Naive thymus-derived CD4-positive, alpha-beta T cell (primary cell): ENCODE results near the gene CYB5R4. TPM values are rescaled to one million over a fixed set of nuclear protein-coding genes. Genes with fewer than 3 reads are reported as not detected.

Experiments
- ATAC-seq: fragments of 150-1000 bp; cut with Tn5 transposase; 2 replicates; pipeline ENCODE4 v1.10.0; 2021; ENCODE audit warnings: mild to moderate bottlenecking, moderate library complexity
- CTCF ChIA-PET: fragments of 350-600 bp; sonication (Branson Sonifier 250); formaldehyde crosslinking; loops from one replicate; lab custom pipeline; 2021; ENCODE audit warnings: antibody characterized with exemption; lab: Charles Lee
- POLR2A ChIA-PET: fragments of 350-600 bp; sonication (Branson Sonifier 250); formaldehyde crosslinking; loops from one replicate; lab custom pipeline; 2021; ENCODE audit warnings: antibody characterized with exemption, inconsistent platforms; lab: Charles Lee
- DNase-seq, 9 donors: peaks; one replicate each; pipeline versions ENCODE4 v3.0.0 to v3.0.0-alpha.2; 2020 to 2022; ENCODE audit warnings: mixed read lengths in 1 of 9
- H3K27ac ChIP-seq: one replicate; pipeline ENCODE4 v1.7.0; 2013; ENCODE audit warnings: mild to moderate bottlenecking, low read depth, low read length, moderate library complexity
- H3K27me3 ChIP-seq, 2 donors: one replicate each; pipeline ENCODE4 v1.7.0; 2013; ENCODE audit warnings: low read length in 2 of 2, mild to moderate bottlenecking in 2 of 2, moderate library complexity in 2 of 2; ENCODE audit not compliant: control insufficient read depth in 2 of 2, insufficient read depth in 2 of 2
- H3K36me3 ChIP-seq, 3 experiments: 1 replicate in 2 of 3; 2 replicates in 1 of 3; pipeline ENCODE4 v1.7.0; 2013; ENCODE audit warnings: low read length in 3 of 3, mild to moderate bottlenecking in 3 of 3, moderate library complexity in 1 of 3; ENCODE audit not compliant: insufficient read depth in 3 of 3, control insufficient read depth in 2 of 3
- H3K4me1 ChIP-seq, 2 donors: one replicate each; pipeline ENCODE4 v1.7.0; 2013; ENCODE audit warnings: low read length in 2 of 2, mild to moderate bottlenecking in 2 of 2, moderate library complexity in 1 of 2; ENCODE audit not compliant: control insufficient read depth in 2 of 2, insufficient read depth in 2 of 2
- H3K4me3 ChIP-seq: 2 replicates; pipeline ENCODE4 v1.7.0; 2013; ENCODE audit warnings: mild to moderate bottlenecking, low read length
- H3K9me3 ChIP-seq, 3 experiments: 1 replicate in 2 of 3; 2 replicates in 1 of 3; pipeline ENCODE4 v1.7.0; 2013; ENCODE audit warnings: low read length in 3 of 3; ENCODE audit not compliant: control insufficient read depth in 2 of 3
- H3K27ac Mint-ChIP-seq, 9 donors: one replicate each; pipeline ENCODE4 v1.8.0; 2020 to 2022; ENCODE audit warnings: mixed read lengths in 9 of 9, mild to moderate bottlenecking in 8 of 9, moderate library complexity in 5 of 9, inconsistent platforms in 2 of 9
- H3K27me3 Mint-ChIP-seq, 5 donors: one replicate each; pipeline ENCODE4 v1.8.0; 2021 to 2022; ENCODE audit warnings: mixed read lengths in 5 of 5, mild to moderate bottlenecking in 1 of 5
- H3K36me3 Mint-ChIP-seq, 5 donors: one replicate each; pipeline ENCODE4 v1.8.0; 2020 to 2022; ENCODE audit warnings: mixed read lengths in 5 of 5, mild to moderate bottlenecking in 3 of 5, inconsistent platforms in 1 of 5
- H3K4me1 Mint-ChIP-seq, 7 donors: one replicate each; pipeline ENCODE4 v1.8.0; 2020 to 2022; ENCODE audit warnings: mixed read lengths in 7 of 7, mild to moderate bottlenecking in 3 of 7, inconsistent platforms in 1 of 7
- H3K4me3 Mint-ChIP-seq, 10 donors: one replicate each; pipeline ENCODE4 v1.8.0; 2020 to 2022; ENCODE audit warnings: mild to moderate bottlenecking in 10 of 10, mixed read lengths in 10 of 10, moderate library complexity in 6 of 10, inconsistent platforms in 2 of 10
- H3K9me3 Mint-ChIP-seq, 11 donors: one replicate each; pipeline ENCODE4 v1.8.0; 2020 to 2022; ENCODE audit warnings: mixed read lengths in 11 of 11, mild to moderate bottlenecking in 4 of 11, inconsistent platforms in 1 of 11, moderate library complexity in 1 of 11
- intact Hi-C, 2 donors: fragments of 100-400 bp; cut with micrococcal nuclease; formaldehyde crosslinking; loops; one replicate each; pipeline ENCODE4 v1.15.1; 2023
- polyA plus RNA-seq, 2 donors: library from polyadenylated mRNA; unstranded; fragments of 300-500 nt; fragmentation: Illumina TruSeq; gene quantifications; one replicate each; pipeline ENCODE4 v1.2.3, GENCODE V29; 2021
- total RNA-seq, 6 experiments: library from RNA in 5 of 6; stranded (reverse) in 5 of 6; gene quantifications; 1 replicate in 5 of 6; 2 replicates in 1 of 6; pipeline ENCODE4 v1.2.3 and lab custom pipeline; 2021 to 2026

Gene CYB5R4
- total and polyA plus RNA-seq, 7 experiments from 2014 or later = 14.9 to 38.6 (median 20.0) TPM

DNA sequence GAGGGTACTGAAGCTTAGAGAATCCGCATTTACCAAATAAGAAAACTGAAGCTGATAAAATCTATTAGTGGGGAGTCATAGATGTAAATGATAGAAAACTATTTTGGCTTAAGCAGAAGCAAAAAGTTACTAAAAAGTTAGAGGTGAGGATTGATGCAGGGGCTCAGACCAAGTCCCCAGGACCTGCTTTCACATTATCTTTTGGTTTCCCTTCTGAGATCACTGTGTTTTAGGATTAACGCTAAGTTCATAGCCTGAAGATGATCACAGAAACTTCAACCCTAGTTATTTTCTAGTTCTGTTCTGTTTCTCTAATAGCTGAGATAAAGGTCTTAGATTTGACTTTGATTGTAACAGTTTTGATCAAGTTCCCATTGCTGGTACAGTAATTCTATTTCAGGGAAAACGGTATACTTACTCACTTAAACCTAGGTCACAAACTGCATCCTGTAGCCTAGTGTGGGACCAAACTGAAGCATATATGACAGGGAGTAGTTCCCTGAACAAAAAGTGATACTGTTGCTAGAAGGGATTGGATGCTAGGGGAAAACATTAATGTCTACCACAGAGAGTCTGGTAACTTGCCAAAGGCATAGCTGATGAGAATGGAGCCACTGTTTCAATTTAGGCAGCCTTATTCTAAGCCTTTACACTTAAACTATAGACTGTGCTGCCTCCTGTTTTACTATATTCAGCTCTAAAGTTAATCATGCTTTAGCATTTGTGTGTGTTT is 13.1 kb downstream of the CYB5R4 start:
- Mint-ChIP-seq H3K4me1 (peaks cover 13 to 61% (median 48%) of the 10 kb centered on the region in 7 donors), H3K27me3 (no peaks in the 10 kb centered on the region), H3K27ac (peak overlapping the region in 1 of 9 donors; percentile 64), H3K36me3 (peaks cover 3 to 38% (median 30%) of the 10 kb centered on the region in 5 donors), H3K4me3 (peak overlapping the region in 1 of 10 donors; percentile 15), H3K9me3 (peaks cover 0 to 11% (median 2%) of the 10 kb centered on the region in 11 donors)
- intact Hi-C loops = no loop called here
- peaks cover 0 to 3% (median under 1%) of the 10 kb centered on the region in 3 experiments for H3K36me3 ChIP-seq
- ChIA-PET POLR2A (interaction anchor here (0.9 kb wide), 1 partner anchor 13 kb away, joined by 3 read pairs; the partner anchor contains the start of gene CYB5R4), CTCF (interaction anchor here (1.0 kb wide), 1 partner anchor 13 kb away, joined by 3 read pairs; no protein-coding TSS in a partner anchor)
- H3K27ac ChIP-seq = no peak overlapping the region
- H3K9me3 ChIP-seq = peaks cover 0 to under 1% (median 0%) of the 10 kb centered on the region in 3 experiments
- no peaks in the 10 kb centered on the region for H3K27me3 ChIP-seq
- H3K4me1 ChIP-seq = peaks cover 0 to 7% of the 10 kb centered on the region in 2 donors
- ATAC-seq = no peak
- no peak overlapping the region for H3K4me3 ChIP-seq
- DNase-seq = no peak

DNA sequence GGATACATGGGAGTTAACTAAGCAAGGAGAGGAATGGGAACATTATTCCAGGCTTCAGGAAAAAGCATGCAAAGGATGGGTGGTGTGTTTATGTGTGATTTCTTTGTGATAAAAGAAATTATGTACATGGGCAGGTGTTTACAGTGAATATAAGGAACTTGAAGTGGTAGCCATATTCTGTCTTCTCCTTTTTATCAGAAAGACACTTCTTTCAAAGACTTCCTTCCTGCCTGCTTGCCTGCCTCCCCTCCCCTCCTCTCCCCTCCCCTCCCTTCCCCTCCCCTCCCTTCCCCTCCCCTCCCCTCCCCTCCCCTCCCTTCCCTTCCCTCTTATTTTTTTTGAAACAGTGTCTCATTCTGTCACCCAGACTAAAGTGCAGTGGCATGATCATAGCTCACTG is 14.4 kb downstream of the CYB5R4 start:
- peaks cover 0 to 7% of the 10 kb centered on the region in 2 donors for H3K4me1 ChIP-seq
- DNase-seq (no peak), ATAC-seq (no peak)
- Mint-ChIP-seq H3K4me1 (peaks cover 13 to 70% (median 53%) of the 10 kb centered on the region in 7 donors), H3K4me3 (peak overlapping the region in 9 of 10 donors; percentile 2 to 72 (median 30)), H3K36me3 (peaks cover 0 to 29% (median 21%) of the 10 kb centered on the region in 5 donors), H3K9me3 (peaks cover 0 to 3% (median 0%) of the 10 kb centered on the region in 11 donors), H3K27ac (peak overlapping the region in 5 of 9 donors; percentile 3 to 64 (median 10)), H3K27me3 (no peaks in the 10 kb centered on the region)
- no peaks in the 10 kb centered on the region for H3K36me3 ChIP-seq
- no peaks in the 10 kb centered on the region for H3K9me3 ChIP-seq
- H3K4me3 ChIP-seq = no peak overlapping the region
- POLR2A ChIA-PET = no interaction called here
- CTCF ChIA-PET = no interaction called here
- intact Hi-C loops = no loop called here
- no peak overlapping the region for H3K27ac ChIP-seq
- H3K27me3 ChIP-seq = no peaks in the 10 kb centered on the region

DNA sequence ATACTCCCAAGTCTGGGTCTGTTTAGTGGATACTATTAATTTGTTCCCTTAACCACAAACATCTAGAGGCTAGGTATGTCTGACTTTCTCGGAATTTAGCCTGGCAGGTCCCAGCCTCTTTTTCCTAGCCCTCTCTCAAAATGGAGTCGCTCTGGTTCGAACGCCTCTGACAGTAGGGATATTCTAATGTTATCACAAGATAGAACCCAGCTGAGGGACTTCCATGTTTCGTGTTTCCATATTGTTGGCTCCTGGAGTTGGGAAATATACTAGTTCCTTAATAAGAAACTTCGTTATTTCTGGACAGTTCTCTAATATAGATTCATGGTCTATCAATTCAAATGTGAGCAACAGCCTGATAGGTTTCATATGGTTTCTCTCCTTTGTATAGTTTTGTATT is 16.4 kb downstream of the CYB5R4 start:
- intact Hi-C loops = loop anchor here in 1 of 2 donors (2.0 kb wide), 1 partner anchor 15 kb away; no protein-coding TSS in a partner anchor
- Histone ChIP-seq H3K9me3 (no peaks in the 10 kb centered on the region), H3K27me3 (no peaks in the 10 kb centered on the region), H3K4me3 (no peak overlapping the region), H3K4me1 (peaks cover 0 to 7% of the 10 kb centered on the region in 2 donors), H3K27ac (no peak overlapping the region), H3K36me3 (no peaks in the 10 kb centered on the region)
- ATAC-seq = no peak
- Mint-ChIP-seq H3K4me3 (no peak overlapping the region), H3K36me3 (peaks cover 0 to 18% (median 16%) of the 10 kb centered on the region in 5 donors), H3K4me1 (peaks cover 14 to 80% (median 69%) of the 10 kb centered on the region in 7 donors), H3K27me3 (no peaks in the 10 kb centered on the region), H3K9me3 (peaks cover 0 to 3% (median 0%) of the 10 kb centered on the region in 11 donors), H3K27ac (no peak overlapping the region)
- ChIA-PET POLR2A (no interaction called here), CTCF (no interaction called here)
- DNase-seq = no peak

DNA sequence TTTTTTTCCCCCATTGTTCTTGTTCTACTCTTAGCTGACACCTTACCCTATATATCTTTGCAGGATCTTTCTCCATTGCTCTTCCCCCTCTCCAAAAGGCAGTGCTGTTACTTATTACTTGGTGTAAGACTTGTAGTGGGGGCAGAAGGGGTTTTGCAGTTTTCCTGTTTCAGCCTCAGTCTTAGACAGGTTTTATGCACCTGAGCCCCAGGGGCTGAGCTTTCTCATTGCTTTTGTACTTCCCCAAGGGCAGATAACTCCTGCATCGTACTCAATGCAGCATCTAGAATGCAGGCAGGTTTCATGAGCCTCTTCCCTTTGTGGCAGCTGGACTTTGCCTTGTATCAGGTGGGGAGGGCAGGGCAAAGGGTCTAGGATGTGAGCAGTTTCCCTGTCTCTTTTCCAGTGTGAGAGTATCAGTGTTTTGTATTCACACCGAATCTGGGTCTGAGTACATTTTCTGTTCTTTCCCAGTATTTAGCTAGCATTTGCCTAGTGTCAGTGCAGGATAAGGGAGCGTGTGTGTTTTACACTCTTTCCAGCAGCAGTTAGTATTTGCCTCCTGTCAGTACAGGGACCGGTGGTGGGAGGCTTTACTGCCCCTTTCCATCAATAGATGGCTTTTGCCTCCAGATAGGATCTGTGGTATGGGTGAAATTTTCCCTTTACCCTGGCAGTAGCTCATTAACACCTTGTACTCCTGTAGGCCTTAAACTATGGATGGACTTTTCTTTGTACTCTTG is 19.6 kb downstream of the CYB5R4 start:
- Mint-ChIP-seq H3K9me3 (peaks cover 0 to 3% (median 0%) of the 10 kb centered on the region in 11 donors), H3K4me3 (no peak overlapping the region), H3K27ac (peak overlapping the region in 2 of 9 donors; percentile 20 to 46), H3K27me3 (no peaks in the 10 kb centered on the region), H3K36me3 (peaks cover 0 to 11% (median 4%) of the 10 kb centered on the region in 5 donors), H3K4me1 (peaks cover 6 to 58% (median 43%) of the 10 kb centered on the region in 7 donors)
- ChIA-PET POLR2A (no interaction called here), CTCF (no interaction called here)
- Histone ChIP-seq H3K36me3 (no peaks in the 10 kb centered on the region), H3K4me3 (no peak overlapping the region), H3K4me1 (no peaks in the 10 kb centered on the region), H3K27ac (no peak overlapping the region), H3K9me3 (no peaks in the 10 kb centered on the region), H3K27me3 (no peaks in the 10 kb centered on the region)
- no peak for DNase-seq
- intact Hi-C loops = no loop called here
- no peak for ATAC-seq

DNA sequence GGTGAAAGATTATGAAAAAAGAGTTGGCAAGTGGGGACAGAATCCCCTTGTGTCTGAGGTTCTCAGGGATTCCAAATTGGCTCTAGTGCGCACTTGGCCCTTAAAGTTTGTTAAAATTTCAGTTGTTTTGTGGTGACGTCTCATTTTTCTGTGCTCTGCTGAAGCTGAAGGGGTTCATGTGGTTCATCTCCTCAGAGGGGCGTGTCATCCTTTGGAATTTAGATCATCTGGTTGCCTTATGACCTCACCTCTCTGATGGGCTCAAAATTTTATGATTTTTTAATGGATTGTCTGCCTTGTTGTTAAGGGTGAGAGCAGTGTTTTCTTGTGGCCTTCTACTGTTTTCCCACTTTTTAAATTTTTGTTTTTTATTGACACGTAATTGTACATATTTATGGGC is 20.3 kb downstream of the CYB5R4 start:
- CTCF ChIA-PET = no interaction called here

DNA sequence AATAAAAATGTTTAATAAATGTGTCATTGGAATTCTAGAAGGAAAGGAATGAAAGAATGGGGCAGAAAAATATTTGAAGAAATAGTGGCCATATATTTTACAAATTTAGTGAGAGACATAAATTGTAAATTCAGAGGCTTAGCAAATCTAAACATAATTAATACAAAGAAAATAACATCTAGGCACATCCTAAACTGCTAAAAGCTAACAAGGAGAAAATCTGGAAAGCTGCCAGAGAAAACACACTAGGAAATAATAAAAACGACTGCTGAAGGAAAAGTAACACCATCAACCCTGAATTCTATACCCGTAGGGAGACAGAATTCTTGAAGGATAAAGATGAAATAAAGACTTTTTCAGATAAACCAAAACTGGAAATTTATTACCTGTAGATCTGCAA is 23.8 kb downstream of the CYB5R4 start:
- Mint-ChIP-seq H3K4me3 (no peak overlapping the region), H3K36me3 (no peaks in the 10 kb centered on the region), H3K4me1 (peaks cover 7 to 53% (median 31%) of the 10 kb centered on the region in 7 donors), H3K27me3 (no peaks in the 10 kb centered on the region), H3K27ac (peak overlapping the region in 1 of 9 donors; percentile 14), H3K9me3 (no peaks in the 10 kb centered on the region)
- no peaks in the 10 kb centered on the region for H3K4me1 ChIP-seq
- ChIA-PET POLR2A (no interaction called here), CTCF (interaction anchor here (1.9 kb wide), 1 partner anchor 345 kb away, joined by 12 read pairs; the partner anchor contains the start of gene CEP162)
- H3K9me3 ChIP-seq = no peaks in the 10 kb centered on the region
- DNase-seq = no peak
- ATAC-seq = no peak
- no peaks in the 10 kb centered on the region for H3K27me3 ChIP-seq
- H3K36me3 ChIP-seq = no peaks in the 10 kb centered on the region
- intact Hi-C loops = loop anchor here in 1 of 2 donors (10.0 kb wide), 1 partner anchor 892 kb away; no protein-coding TSS in a partner anchor
- H3K4me3 ChIP-seq = no peak overlapping the region
- H3K27ac ChIP-seq = no peak overlapping the region

More for the DNA sequence above, 20.3 kb downstream of the CYB5R4 start:
- no peak overlapping the region for H3K27ac ChIP-seq
- peaks cover 10 to 58% (median 43%) of the 10 kb centered on the region in 7 donors for H3K4me1 Mint-ChIP-seq
- no peak for ATAC-seq
- no peaks in the 10 kb centered on the region for H3K36me3 ChIP-seq
- POLR2A ChIA-PET = no interaction called here
- no peak for DNase-seq
- no peaks in the 10 kb centered on the region for H3K4me1 ChIP-seq
- H3K4me3 Mint-ChIP-seq = no peak overlapping the region
- H3K9me3 ChIP-seq = no peaks in the 10 kb centered on the region
- H3K27ac Mint-ChIP-seq = peak overlapping the region in 2 of 9 donors; percentile 23 to 46
- peaks cover 0 to 7% (median 0%) of the 10 kb centered on the region in 5 donors for H3K36me3 Mint-ChIP-seq
- H3K27me3 Mint-ChIP-seq = no peaks in the 10 kb centered on the region
- no peaks in the 10 kb centered on the region for H3K9me3 Mint-ChIP-seq
- intact Hi-C loops = loop anchor here in 1 of 2 donors (10.0 kb wide), 1 partner anchor 895 kb away; no protein-coding TSS in a partner anchor
- H3K27me3 ChIP-seq = no peaks in the 10 kb centered on the region
- H3K4me3 ChIP-seq = no peak overlapping the region
